IMR-90 (cell line): ENCODE results near the gene RAD23B. TPM values are rescaled to one million over a fixed set of nuclear protein-coding genes. Genes with fewer than 3 reads are reported as not detected.

Experiments
- ATAC-seq: fragments of 200-7000 bp; cut with Tn5 transposase; 2 replicates; pipeline ENCODE4 v1.9.1; 2020; ENCODE audit warnings: low read depth, mild to moderate bottlenecking, moderate library complexity
- BruUV-seq: library from RNA; stranded (reverse); fragments of 400-500 nt; replicated peaks from 2 replicates; lab custom pipeline; 2021; lab: Mats Ljungman, UMichigan
- CTCF ChIA-PET: fragments of 300-600 bp; formaldehyde crosslinking; extraction: SDS; loops from one replicate; lab custom pipeline; 2021; ENCODE audit warnings: antibody characterized with exemption; lab: Yijun Ruan, JAX
- POLR2A ChIA-PET: fragments of 300-600 bp; sonication (Branson Sonifier 250); formaldehyde crosslinking; loops from one replicate; lab custom pipeline; 2022; ENCODE audit warnings: antibody characterized with exemption; ENCODE audit not compliant: unreplicated experiment; lab: Charles Lee
- DNase-seq: peaks from one replicate; pipeline ENCODE4 v3.0.0; 2013
- H2AFZ ChIP-seq: replicated peaks from 2 replicates; pipeline ENCODE3; 2013; ENCODE audit warnings: low read length, mild to moderate bottlenecking; ENCODE audit not compliant: poor library complexity
- H2AK5ac ChIP-seq: 2 replicates; pipeline ENCODE4 v1.6.1; 2013; ENCODE audit warnings: low read depth, low read length, inconsistent platforms
- H2AK9ac ChIP-seq: replicated peaks from 2 replicates; pipeline ENCODE3; 2013; ENCODE audit warnings: mild to moderate bottlenecking, low read depth, low read length, moderate library complexity; ENCODE audit not compliant: poor library complexity
- H2BK120ac ChIP-seq: 2 replicates; pipeline ENCODE4 v1.6.1; 2013; ENCODE audit warnings: low read depth, low read length, inconsistent platforms
- H2BK15ac ChIP-seq: 3 replicates; pipeline ENCODE4 v1.6.1; 2013; ENCODE audit warnings: low read depth, low read length, inconsistent platforms
- H2BK20ac ChIP-seq: 2 replicates; pipeline ENCODE4 v1.6.1; 2013; ENCODE audit warnings: low read depth, mild to moderate bottlenecking, inconsistent platforms, low read length, moderate library complexity
- H2BK5ac ChIP-seq: 2 replicates; pipeline ENCODE4 v1.6.1; 2013; ENCODE audit warnings: mild to moderate bottlenecking, low read depth, low read length, inconsistent platforms; ENCODE audit not compliant: poor library complexity, severe bottlenecking
- H3K14ac ChIP-seq: replicated peaks from 2 replicates; pipeline ENCODE4 v1.6.1; 2013; ENCODE audit warnings: low read depth, low read length, inconsistent platforms
- H3K18ac ChIP-seq: 2 replicates; pipeline ENCODE4 v1.6.1; 2013; ENCODE audit warnings: low read depth, low read length, control low read depth
- H3K23ac ChIP-seq: 2 replicates; pipeline ENCODE4 v1.6.1; 2013; ENCODE audit warnings: low read depth, low read length, inconsistent platforms
- H3K27ac ChIP-seq: 2 replicates; pipeline ENCODE4 v1.5.1; 2013; ENCODE audit warnings: mild to moderate bottlenecking, control low read depth, low read length; ENCODE audit not compliant: insufficient read depth
- H3K27me3 ChIP-seq: 2 replicates; pipeline ENCODE4 v1.6.1; 2013; ENCODE audit warnings: low read length; ENCODE audit not compliant: control insufficient read depth, insufficient read depth
- H3K36me3 ChIP-seq: 2 replicates; pipeline ENCODE4 v1.6.1; 2013; ENCODE audit warnings: low read length, mixed read lengths; ENCODE audit not compliant: control insufficient read depth, insufficient read depth
- H3K4ac ChIP-seq: 2 replicates; pipeline ENCODE4 v1.6.1; 2013; ENCODE audit warnings: low read depth, low read length, inconsistent platforms
- H3K4me1 ChIP-seq: 2 replicates; pipeline ENCODE4 v1.6.1; 2013; ENCODE audit warnings: low read length, mixed read lengths; ENCODE audit not compliant: control insufficient read depth, insufficient read depth
- H3K4me2 ChIP-seq: 2 replicates; pipeline ENCODE4 v1.6.1; 2013; ENCODE audit warnings: low read depth, mild to moderate bottlenecking, control low read depth, low read length, moderate library complexity
- H3K4me3 ChIP-seq: 2 replicates; pipeline ENCODE4 v1.5.1; 2013; ENCODE audit warnings: low read depth, mild to moderate bottlenecking, control low read depth, low read length, moderate library complexity; ENCODE audit not compliant: insufficient read depth
- H3K56ac ChIP-seq: 2 replicates; pipeline ENCODE4 v1.6.1; 2013; ENCODE audit warnings: low read length, inconsistent platforms; ENCODE audit not compliant: insufficient read depth; ENCODE audit errors: extremely low read depth
- H3K79me1 ChIP-seq, 2 experiments: 2 replicates each; pipeline ENCODE4 v1.6.1; 2013; ENCODE audit warnings: low read length in 2 of 2, inconsistent platforms in 1 of 2, low read depth in 1 of 2
- H3K9ac ChIP-seq: 2 replicates; pipeline ENCODE4 v1.6.1; 2013; ENCODE audit warnings: low read depth, low read length, control low read depth
- H3K9me1 ChIP-seq: 2 replicates; pipeline ENCODE4 v1.6.1; 2013; ENCODE audit warnings: low read length, inconsistent platforms; ENCODE audit not compliant: insufficient read depth
- H3K9me3 ChIP-seq: 2 replicates; pipeline ENCODE4 v1.6.1; 2013; ENCODE audit warnings: low read length; ENCODE audit not compliant: control insufficient read depth, insufficient read depth
- H4K20me1 ChIP-seq: 2 replicates; pipeline ENCODE4 v1.6.1; 2013; ENCODE audit warnings: low read length, inconsistent platforms; ENCODE audit not compliant: insufficient read depth
- H4K5ac ChIP-seq: 2 replicates; pipeline ENCODE4 v1.6.1; 2013; ENCODE audit warnings: mild to moderate bottlenecking, low read depth, low read length, control low read depth
- H4K8ac ChIP-seq, 2 experiments: 2 replicates each; pipeline ENCODE4 v1.6.1; 2013; ENCODE audit warnings: low read depth in 2 of 2, low read length in 2 of 2, control low read depth in 1 of 2, inconsistent platforms in 1 of 2
- H4K91ac ChIP-seq: 2 replicates; pipeline ENCODE4 v1.6.1; 2013; ENCODE audit warnings: low read depth, low read length, inconsistent platforms; ENCODE audit not compliant: insufficient read depth
- BHLHE40 ChIP-seq: fragments of 150-350 bp; IDR thresholded peaks from 2 replicates; pipeline ENCODE4 v1.6.1; 2016; ENCODE audit warnings: mild to moderate bottlenecking, low read depth, low read length
- CHD1 ChIP-seq: IDR thresholded peaks from 2 replicates; pipeline ENCODE4 v1.6.1; 2012; ENCODE audit warnings: low read depth, low read length, improper control_type of control experiment
- CTCF ChIP-seq: conservative IDR thresholded peaks from 2 replicates; pipeline ENCODE4 v1.5.1; 2012; ENCODE audit warnings: mild to moderate bottlenecking, low read depth, low read length, improper control_type of control experiment
- FOS ChIP-seq: fragments of 150-350 bp; IDR thresholded peaks from 2 replicates; pipeline ENCODE4 v1.6.1; 2016; ENCODE audit warnings: low read depth, low read length
- MAFK ChIP-seq: IDR thresholded peaks from 2 replicates; pipeline ENCODE4 v1.6.1; 2012; ENCODE audit warnings: low read depth, low read length, improper control_type of control experiment
- MAZ ChIP-seq: IDR thresholded peaks from 2 replicates; pipeline ENCODE4 v1.6.1; 2012; ENCODE audit warnings: low read depth, mild to moderate bottlenecking, low read length, improper control_type of control experiment, moderate library complexity, borderline replicate concordance
- RAD21 ChIP-seq: IDR thresholded peaks from 2 replicates; pipeline ENCODE4 v1.6.1; 2012; ENCODE audit warnings: low read length, improper control_type of control experiment
- RCOR1 ChIP-seq: IDR thresholded peaks from 2 replicates; pipeline ENCODE4 v1.6.1; 2012; ENCODE audit warnings: mild to moderate bottlenecking, low read length, improper control_type of control experiment; ENCODE audit not compliant: insufficient replicate concordance
- RFX5 ChIP-seq: IDR thresholded peaks from 2 replicates; pipeline ENCODE4 v1.8.0; 2012; ENCODE audit warnings: low read depth, mild to moderate bottlenecking, low read length, moderate library complexity
- USF2 ChIP-seq: fragments of 150-350 bp; IDR thresholded peaks from 2 replicates; pipeline ENCODE4 v1.6.1; 2017; ENCODE audit warnings: mild to moderate bottlenecking, antibody characterized with exemption, low read length, low read depth
- WGBS, 2 experiments: methylation state at CpG; one replicate each; pipeline versions ENCODE4 v1.1.5 to v1.1.7; 2013; ENCODE audit warnings: missing lambda C conversion rate in 2 of 2; ENCODE audit not compliant: insufficient read length in 1 of 2; ENCODE audit errors: extremely low coverage in 2 of 2; 5-methylcytosine and 5-hydroxymethylcytosine counted together
- dilution Hi-C: fragments of 300-500 bp; cut with HindIII; formaldehyde crosslinking; loops from one replicate; pipeline ENCODE4 v1.14.3; 2018; ENCODE audit warnings: low sequenced_read_pairs; ENCODE audit not compliant: unreplicated experiment
- in situ Hi-C: fragments of 300-500 bp; cut with MboI; formaldehyde crosslinking; loops from 3 replicates; pipeline ENCODE4 v1.14.3; 2019; ENCODE audit warnings: low sequenced_read_pairs, inconsistent platforms, mixed read lengths
- intact Hi-C: fragments of 100-400 bp; cut with micrococcal nuclease; formaldehyde crosslinking; loops from 2 replicates; pipeline ENCODE4 v1.10.0; 2022
- polyA plus RNA-seq, 3 experiments: library from polyadenylated mRNA; depleted of rRNA; stranded (reverse); fragments of >200 nt; gene quantifications; 2 replicates each; pipeline ENCODE4 v1.2.3, GENCODE V29; 2012; ENCODE audit warnings: low replicate concordance in 1 of 3
- total RNA-seq: library from RNA; depleted of rRNA; stranded (reverse); fragments of >200 nt; gene quantifications from 2 replicates; pipeline ENCODE4 v1.2.3, GENCODE V29; 2012

Gene RAD23B
- total and polyA plus RNA-seq, 2 of the 4 experiments (the other 2 are of a cell fraction): 126 to 148 TPM

DNA sequence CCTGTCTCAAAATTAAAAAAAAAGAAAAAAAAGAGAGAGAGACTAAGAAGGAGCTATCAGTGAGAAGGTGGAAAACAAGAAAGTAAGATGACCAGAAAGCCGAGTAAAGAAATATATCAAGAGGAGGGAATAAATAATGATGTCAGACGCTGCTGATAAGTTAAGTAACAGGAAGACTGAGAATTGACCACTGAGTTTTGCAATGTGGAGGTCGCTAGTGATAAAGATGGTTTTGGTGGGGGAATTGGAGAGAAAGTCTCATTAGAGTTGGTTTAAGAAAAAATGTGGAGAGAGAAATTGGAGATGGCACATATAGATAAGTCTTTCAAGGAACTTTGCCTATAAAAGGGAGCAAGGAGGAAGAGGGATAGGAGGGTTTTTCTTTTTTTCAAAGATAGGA lies 91.9 kb downstream of the RAD23B start:
- no peaks in the 10 kb centered on the region for H3K9me3 ChIP-seq
- no peak overlapping the region for H3K23ac ChIP-seq
- no peak for ATAC-seq
- ChIA-PET CTCF (no interaction called here), POLR2A (no interaction called here)
- in situ Hi-C loops: no loop called here
- TF ChIP-seq RFX5 (no peak), RCOR1 (no peak), MAZ (no peak), RAD21 (no peak), CHD1 (no peak), MAFK (no peak), CTCF (no peak), FOS (no peak), BHLHE40 (no peak), USF2 (no peak)
- H4K8ac ChIP-seq: no peak overlapping the region
- H4K91ac ChIP-seq: no peak overlapping the region
- no peak overlapping the region for H3K4me3 ChIP-seq
- H2BK5ac ChIP-seq: no peak overlapping the region
- no peak overlapping the region for H3K27ac ChIP-seq
- BruUV-seq: no TSS peak
- no peak overlapping the region for H2AK5ac ChIP-seq
- H4K20me1 ChIP-seq: no peaks in the 10 kb centered on the region
- H3K9me1 ChIP-seq: no peaks in the 10 kb centered on the region
- H3K4ac ChIP-seq: no peak overlapping the region
- H3K14ac ChIP-seq: no peak overlapping the region
- no peak overlapping the region for H2AFZ ChIP-seq
- intact Hi-C loops: no loop called here
- no peak overlapping the region for H2BK15ac ChIP-seq
- WGBS, 2 experiments: 22% methylated on average over 3 of the region's 3 CpGs; no CpG with 5 or more reads in 1 of the 2 experiments
- H3K4me1 ChIP-seq: no peaks in the 10 kb centered on the region
- H4K5ac ChIP-seq: no peak overlapping the region
- H2BK120ac ChIP-seq: no peak overlapping the region
- no peak overlapping the region for H3K4me2 ChIP-seq
- H2AK9ac ChIP-seq: no peak overlapping the region
- H3K79me1 ChIP-seq: no peaks in the 10 kb centered on the region
- no peak overlapping the region for H2BK20ac ChIP-seq
- no peak for DNase-seq
- dilution Hi-C loops: no loop called here
- peaks cover 5% of the 10 kb centered on the region; the same call in 1 of the 2 replicates for H3K27me3 ChIP-seq
- no peaks in the 10 kb centered on the region for H3K36me3 ChIP-seq
- H3K18ac ChIP-seq: no peak overlapping the region
- H3K56ac ChIP-seq: no peak overlapping the region
- no peak overlapping the region for H3K9ac ChIP-seq
